ENCODE results near the gene MTPN. TPM values are rescaled to one million over a fixed set of nuclear protein-coding genes. Genes with fewer than 3 reads are reported as not detected.

MTPN gene
- total and polyA plus RNA-seq, 10 of the 15 experiments (the other 5 are each of a cell fraction or from before 2014, with no cell fraction given), result 38.7 to 146 (median 85.4) TPM

GRCh38 chr7:135994466-135995205 is 17.5 kb upstream of the MTPN start (continued):
- TF ChIP-seq ZNF592 (IDR thresholded peaks at IDR 0.05) (no peak), POU2F2 (IDR thresholded peaks at IDR 0.05; ENCODE audit: borderline replicate concordance, low read depth, low read length) (no peak), MYB (IDR thresholded peaks at IDR 0.05; ENCODE audit: borderline replicate concordance, low read depth, low read length) (no peak), CBX3 (IDR thresholded peaks at IDR 0.05; ENCODE audit: borderline replicate concordance, low read depth) (no peak), ATF7 (IDR thresholded peaks at IDR 0.05; ENCODE audit: low read depth) (no peak), NR2C1 (IDR thresholded peaks at IDR 0.05) (no peak), EP300 (IDR thresholded peaks at IDR 0.05; ENCODE audit: borderline replicate concordance in 1 of 2, control insufficient read depth in 1 of 2, low read depth in 2 of 2, low read length in 2 of 2) (no peak), TBL1XR1 (IDR thresholded peaks at IDR 0.05; ENCODE audit: low read depth, low read length) (no peak), NFXL1 (IDR thresholded peaks at IDR 0.05; ENCODE audit: borderline replicate concordance) (no peak), RAD21 (IDR thresholded peaks at IDR 0.05; ENCODE audit: insufficient read depth, low read depth, low read length) (no peak)

Data from GM12878 (cell line).